SK-N-SH (cell line): ENCODE results near the gene CHCHD3. TPM values are rescaled to one million over a fixed set of nuclear protein-coding genes. Genes with fewer than 3 reads are reported as not detected.
A peak's percentile ranks its signal among the peaks of the same experiment; 100 is the strongest.

Experiments used
- CTCF ChIA-PET: fragments of 300-600, 350-600 bp; formaldehyde crosslinking; extraction: SDS; loops from one replicate; lab custom pipeline; 2021; lab: Yijun Ruan, JAX
- POLR2A ChIA-PET: fragments of 350-600 bp; sonication (Branson Sonifier 250); formaldehyde crosslinking; extraction: SDS; loops from one replicate; lab custom pipeline; 2020; ENCODE audit warnings: antibody characterized with exemption, inconsistent platforms; lab: Yijun Ruan, JAX
- DNase-seq: peaks from one replicate; pipeline ENCODE4 v3.0.0; 2012
- H2AFZ ChIP-seq: fragments of 200-600 bp; sonication (generic); 2 replicates; pipeline ENCODE4 v1.8.1; 2016; ENCODE audit warnings: antibody characterized with exemption, mild to moderate bottlenecking, low read depth
- H3F3A ChIP-seq: fragments of 200-600 bp; sonication (generic); replicated peaks from 2 replicates; pipeline ENCODE3; 2016; ENCODE audit warnings: antibody characterized with exemption, mild to moderate bottlenecking; ENCODE audit not compliant: insufficient read depth
- H3K27ac ChIP-seq, 2 experiments: fragments of 200-500 bp in 1 of 2; fragments of 200-600 bp in 1 of 2; sonication (Bioruptor generic) in 1 of 2; sonication (generic), shearing (Covaris generic) in 1 of 2; 2 replicates each; pipeline versions ENCODE4 v1.5.1 to v1.6.1; 2014 to 2016; ENCODE audit warnings: low read depth in 2 of 2, inconsistent platforms in 1 of 2, low read length in 1 of 2, mild to moderate bottlenecking in 1 of 2, mixed read lengths in 1 of 2
- H3K27me3 ChIP-seq: fragments of 200-600 bp; sonication (generic), shearing (Covaris generic); 2 replicates; pipeline ENCODE4 v1.6.1; 2016; ENCODE audit warnings: mixed run types; ENCODE audit not compliant: insufficient read depth
- H3K36me3 ChIP-seq, 2 experiments: fragments of 200-500 bp in 1 of 2; fragments of 200-600 bp in 1 of 2; sonication (Bioruptor generic) in 1 of 2; sonication (generic) in 1 of 2; replicated peaks in 1 of 2; 2 replicates each; pipeline versions ENCODE3 to v1.5.1; 2014 to 2016; ENCODE audit warnings: low read length in 1 of 2, mild to moderate bottlenecking in 1 of 2; ENCODE audit not compliant: insufficient read depth in 2 of 2, control insufficient read depth in 1 of 2
- H3K4me1 ChIP-seq, 2 experiments: fragments of 200-500 bp in 1 of 2; fragments of 200-600 bp in 1 of 2; sonication (Bioruptor generic) in 1 of 2; sonication (generic), shearing (Covaris generic) in 1 of 2; 2 replicates each; pipeline versions ENCODE4 v1.5.1 to v1.6.1; 2014 to 2016; ENCODE audit warnings: low read depth in 1 of 2, low read length in 1 of 2, mixed run types in 1 of 2; ENCODE audit not compliant: insufficient read depth in 2 of 2, control insufficient read depth in 1 of 2
- H3K4me2 ChIP-seq: fragments of 200-600 bp; sonication (generic), shearing (Covaris generic); 2 replicates; pipeline ENCODE4 v1.6.1; 2017; ENCODE audit warnings: mixed run types
- H3K4me3 ChIP-seq, 2 experiments: fragments of 200-500 bp in 1 of 2; fragments of 200-600 bp in 1 of 2; sonication (Bioruptor generic) in 1 of 2; sonication (generic), shearing (Covaris generic) in 1 of 2; 2 replicates each; pipeline versions ENCODE4 v1.5.1 to v1.8.1; 2014 to 2016; ENCODE audit warnings: low read depth in 2 of 2, inconsistent platforms in 1 of 2, low read length in 1 of 2, mild to moderate bottlenecking in 1 of 2, mixed read lengths in 1 of 2, moderate library complexity in 1 of 2
- H3K79me2 ChIP-seq: fragments of 200-600 bp; sonication (generic); 2 replicates; pipeline ENCODE4 v1.8.1; 2017; ENCODE audit warnings: mild to moderate bottlenecking; ENCODE audit not compliant: insufficient read depth
- H3K9ac ChIP-seq: fragments of 200-600 bp; sonication (generic); 2 replicates; pipeline ENCODE4 v1.6.1; 2017; ENCODE audit warnings: mixed run types
- H3K9me2 ChIP-seq: fragments of 200-600 bp; sonication (generic); 2 replicates; pipeline ENCODE4 v1.6.1; 2017; ENCODE audit warnings: mixed run types
- H3K9me3 ChIP-seq: fragments of 200-600 bp; sonication (generic); 2 replicates; pipeline ENCODE4 v1.6.1; 2017; ENCODE audit warnings: mixed run types, mild to moderate bottlenecking, moderate library complexity
- H4K20me1 ChIP-seq: fragments of 200-600 bp; sonication (generic); 2 replicates; pipeline ENCODE4 v1.6.1; 2017; ENCODE audit warnings: mild to moderate bottlenecking, mixed run types; ENCODE audit not compliant: insufficient read depth
- CHD2 ChIP-seq: fragments of 150-350 bp; IDR thresholded peaks from 2 replicates; pipeline ENCODE4 v1.6.1; 2018; ENCODE audit warnings: low read length; ENCODE audit not compliant: partially characterized antibody
- ELF1 ChIP-seq: IDR thresholded peaks from 2 replicates; pipeline ENCODE4 v1.4.0; 2012
- EZH2phosphoT487 ChIP-seq: fragments of 200-600 bp; sonication (generic); IDR thresholded peaks from 2 replicates; pipeline ENCODE4 v1.6.1; 2017; ENCODE audit warnings: low read depth, mixed run types, mild to moderate bottlenecking, antibody characterized with exemption, moderate library complexity, borderline replicate concordance
- FOSL2 ChIP-seq: IDR thresholded peaks from 2 replicates; pipeline ENCODE4 v1.4.0; 2012; ENCODE audit warnings: low read depth, mild to moderate bottlenecking, moderate library complexity, borderline replicate concordance
- NFIC ChIP-seq: IDR thresholded peaks from 2 replicates; pipeline ENCODE4 v1.4.0; 2012; ENCODE audit warnings: borderline replicate concordance
- RFX5 ChIP-seq: IDR thresholded peaks from 2 replicates; pipeline ENCODE4 v1.6.1; 2012; ENCODE audit warnings: mild to moderate bottlenecking, improper control_type of control experiment, low read length
- RXRA ChIP-seq: IDR thresholded peaks from 2 replicates; pipeline ENCODE4 v1.4.0; 2012; ENCODE audit warnings: low read depth, mild to moderate bottlenecking, borderline replicate concordance
- SIN3A ChIP-seq: IDR thresholded peaks from 2 replicates; pipeline ENCODE4 v1.6.1; 2012; ENCODE audit warnings: low read depth, mild to moderate bottlenecking, low read length, moderate library complexity, borderline replicate concordance
- TAF1 ChIP-seq: IDR thresholded peaks from 2 replicates; pipeline ENCODE4 v1.6.1; 2012; ENCODE audit warnings: low read depth, mild to moderate bottlenecking, low read length, moderate library complexity, borderline replicate concordance
- TEAD4 ChIP-seq: IDR thresholded peaks from 2 replicates; pipeline ENCODE4 v1.4.0; 2012; ENCODE audit warnings: mild to moderate bottlenecking, borderline replicate concordance; ENCODE audit not compliant: insufficient read depth
- YY1 ChIP-seq: IDR thresholded peaks from 2 replicates; pipeline ENCODE4 v1.4.0; 2012; ENCODE audit warnings: low read depth, mild to moderate bottlenecking
- whole genome bisulfite sequencing: methylation state at CpG from one replicate; pipeline ENCODE4 v1.1.6; 2017; ENCODE audit warnings: low lambda C conversion rate; 5-methylcytosine and 5-hydroxymethylcytosine counted together
- polyA plus RNA-seq, 3 experiments: library from polyadenylated mRNA; depleted of rRNA; stranded (reverse); fragments of >200 nt; gene quantifications; 2 replicates each; pipeline ENCODE4 v1.2.3, GENCODE V29; 2012
- TF ChIP-seq, protein P1 (sequence below): IDR thresholded peaks from 2 replicates; pipeline ENCODE4 v1.4.0; 2012; ENCODE audit warnings: low read depth, borderline replicate concordance
- TF ChIP-seq, protein P2 (sequence below): IDR thresholded peaks from 2 replicates; pipeline ENCODE4 v1.6.1; 2012; ENCODE audit warnings: mild to moderate bottlenecking, low read depth, low read length, moderate library complexity
- TF ChIP-seq, protein P3 (sequence below): fragments of 150-350 bp; IDR thresholded peaks from 2 replicates; pipeline ENCODE4 v1.6.1; 2016; ENCODE audit warnings: mild to moderate bottlenecking, low read depth, low read length

Gene CHCHD3
- polyA plus RNA-seq, 1 of the 3 experiments (the other 2 are of a cell fraction): 97.1 TPM

DNA sequence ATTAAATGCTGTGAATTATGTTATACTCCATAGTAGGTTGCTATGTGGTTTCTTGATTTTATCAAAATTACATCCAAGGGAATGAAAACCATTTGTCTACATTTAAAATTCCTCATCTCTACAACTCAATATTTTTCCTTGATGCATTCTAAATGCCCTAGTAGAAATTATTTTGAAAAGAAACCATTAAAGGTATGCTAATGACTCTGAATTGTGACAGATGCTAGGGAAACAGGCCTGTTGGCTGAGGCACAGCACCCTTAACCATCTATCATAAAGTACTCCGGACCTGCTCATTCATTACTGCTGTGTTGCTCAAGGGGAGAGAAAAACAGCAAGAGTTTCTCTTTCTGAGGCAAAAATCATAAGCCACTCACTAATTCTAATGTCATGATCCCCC, 131.2 kb downstream of the CHCHD3 start:
- Histone ChIP-seq H3K9ac (no peak overlapping the region), H3K36me3 (peaks cover 15 to 22% of the 10 kb centered on the region in 2 experiments), H3K79me2 (no peaks in the 10 kb centered on the region), H3K9me3 (no peaks in the 10 kb centered on the region), H3K9me2 (no peaks in the 10 kb centered on the region), H3K4me3 (no peak overlapping the region), H3F3A (no peaks in the 10 kb centered on the region), H3K27ac (no peak overlapping the region), H3K4me2 (no peak overlapping the region), H3K27me3 (no peaks in the 10 kb centered on the region), H4K20me1 (no peaks in the 10 kb centered on the region), H2AFZ (no peak overlapping the region), H3K4me1 (peaks cover 0 to 17% of the 10 kb centered on the region in 2 experiments; a peak in 2 of 4 replicates)
- ChIA-PET POLR2A (no interaction called here), CTCF (no interaction called here)
- no peak for DNase-seq
- WGBS: 70% methylated on average over 1 of the region's 1 CpG
- TF ChIP-seq, protein P1, sequence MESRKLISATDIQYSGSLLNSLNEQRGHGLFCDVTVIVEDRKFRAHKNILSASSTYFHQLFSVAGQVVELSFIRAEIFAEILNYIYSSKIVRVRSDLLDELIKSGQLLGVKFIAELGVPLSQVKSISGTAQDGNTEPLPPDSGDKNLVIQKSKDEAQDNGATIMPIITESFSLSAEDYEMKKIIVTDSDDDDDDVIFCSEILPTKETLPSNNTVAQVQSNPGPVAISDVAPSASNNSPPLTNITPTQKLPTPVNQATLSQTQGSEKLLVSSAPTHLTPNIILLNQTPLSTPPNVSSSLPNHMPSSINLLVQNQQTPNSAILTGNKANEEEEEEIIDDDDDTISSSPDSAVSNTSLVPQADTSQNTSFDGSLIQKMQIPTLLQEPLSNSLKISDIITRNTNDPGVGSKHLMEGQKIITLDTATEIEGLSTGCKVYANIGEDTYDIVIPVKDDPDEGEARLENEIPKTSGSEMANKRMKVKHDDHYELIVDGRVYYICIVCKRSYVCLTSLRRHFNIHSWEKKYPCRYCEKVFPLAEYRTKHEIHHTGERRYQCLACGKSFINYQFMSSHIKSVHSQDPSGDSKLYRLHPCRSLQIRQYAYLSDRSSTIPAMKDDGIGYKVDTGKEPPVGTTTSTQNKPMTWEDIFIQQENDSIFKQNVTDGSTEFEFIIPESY: no peak
- TF ChIP-seq SIN3A: no peak

DNA sequence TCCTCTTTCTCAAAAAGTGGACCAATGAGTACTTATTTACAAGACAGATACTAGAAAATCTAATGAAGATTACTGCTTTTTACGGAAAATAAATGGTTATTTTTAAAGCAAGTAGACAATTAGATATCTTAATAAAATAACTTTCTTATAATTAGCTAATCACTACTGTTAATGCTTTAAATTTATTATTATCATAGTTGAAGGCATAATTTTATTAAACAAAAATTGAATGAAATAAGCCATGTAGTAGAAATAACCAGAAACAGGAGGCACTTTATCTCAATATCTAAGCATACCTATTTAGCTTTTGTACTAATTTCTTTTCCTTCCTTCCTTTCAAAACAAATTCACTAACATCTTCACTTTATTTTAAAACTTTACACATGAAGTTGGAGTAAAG, 134.9 kb downstream of the CHCHD3 start:
- TF ChIP-seq RFX5 (no peak), TAF1 (no peak), NFIC (no peak), EZH2phosphoT487 (no peak), FOSL2 (no peak), RXRA (no peak), TEAD4 (no peak), CHD2 (no peak), ELF1 (no peak), YY1 (no peak)
- TF ChIP-seq, protein P2, sequence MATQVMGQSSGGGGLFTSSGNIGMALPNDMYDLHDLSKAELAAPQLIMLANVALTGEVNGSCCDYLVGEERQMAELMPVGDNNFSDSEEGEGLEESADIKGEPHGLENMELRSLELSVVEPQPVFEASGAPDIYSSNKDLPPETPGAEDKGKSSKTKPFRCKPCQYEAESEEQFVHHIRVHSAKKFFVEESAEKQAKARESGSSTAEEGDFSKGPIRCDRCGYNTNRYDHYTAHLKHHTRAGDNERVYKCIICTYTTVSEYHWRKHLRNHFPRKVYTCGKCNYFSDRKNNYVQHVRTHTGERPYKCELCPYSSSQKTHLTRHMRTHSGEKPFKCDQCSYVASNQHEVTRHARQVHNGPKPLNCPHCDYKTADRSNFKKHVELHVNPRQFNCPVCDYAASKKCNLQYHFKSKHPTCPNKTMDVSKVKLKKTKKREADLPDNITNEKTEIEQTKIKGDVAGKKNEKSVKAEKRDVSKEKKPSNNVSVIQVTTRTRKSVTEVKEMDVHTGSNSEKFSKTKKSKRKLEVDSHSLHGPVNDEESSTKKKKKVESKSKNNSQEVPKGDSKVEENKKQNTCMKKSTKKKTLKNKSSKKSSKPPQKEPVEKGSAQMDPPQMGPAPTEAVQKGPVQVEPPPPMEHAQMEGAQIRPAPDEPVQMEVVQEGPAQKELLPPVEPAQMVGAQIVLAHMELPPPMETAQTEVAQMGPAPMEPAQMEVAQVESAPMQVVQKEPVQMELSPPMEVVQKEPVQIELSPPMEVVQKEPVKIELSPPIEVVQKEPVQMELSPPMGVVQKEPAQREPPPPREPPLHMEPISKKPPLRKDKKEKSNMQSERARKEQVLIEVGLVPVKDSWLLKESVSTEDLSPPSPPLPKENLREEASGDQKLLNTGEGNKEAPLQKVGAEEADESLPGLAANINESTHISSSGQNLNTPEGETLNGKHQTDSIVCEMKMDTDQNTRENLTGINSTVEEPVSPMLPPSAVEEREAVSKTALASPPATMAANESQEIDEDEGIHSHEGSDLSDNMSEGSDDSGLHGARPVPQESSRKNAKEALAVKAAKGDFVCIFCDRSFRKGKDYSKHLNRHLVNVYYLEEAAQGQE: no peak
- TF ChIP-seq, protein P3, sequence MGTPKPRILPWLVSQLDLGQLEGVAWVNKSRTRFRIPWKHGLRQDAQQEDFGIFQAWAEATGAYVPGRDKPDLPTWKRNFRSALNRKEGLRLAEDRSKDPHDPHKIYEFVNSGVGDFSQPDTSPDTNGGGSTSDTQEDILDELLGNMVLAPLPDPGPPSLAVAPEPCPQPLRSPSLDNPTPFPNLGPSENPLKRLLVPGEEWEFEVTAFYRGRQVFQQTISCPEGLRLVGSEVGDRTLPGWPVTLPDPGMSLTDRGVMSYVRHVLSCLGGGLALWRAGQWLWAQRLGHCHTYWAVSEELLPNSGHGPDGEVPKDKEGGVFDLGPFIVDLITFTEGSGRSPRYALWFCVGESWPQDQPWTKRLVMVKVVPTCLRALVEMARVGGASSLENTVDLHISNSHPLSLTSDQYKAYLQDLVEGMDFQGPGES: no peak
- H3K9ac ChIP-seq: no peak overlapping the region
- no peaks in the 10 kb centered on the region for H4K20me1 ChIP-seq
- H3K27me3 ChIP-seq: no peaks in the 10 kb centered on the region
- H3K36me3 ChIP-seq: peaks cover 24 to 40% of the 10 kb centered on the region in 2 experiments
- peaks cover 0 to 17% of the 10 kb centered on the region in 2 experiments; a peak in 2 of 4 replicates for H3K4me1 ChIP-seq
- no peaks in the 10 kb centered on the region for H3K79me2 ChIP-seq
- 0 out of 2 replicates have a peak, but pooled peaks cover 4% of the 10 kb centered on the region for H3K9me2 ChIP-seq
- H3K4me2 ChIP-seq: no peak overlapping the region
- H3F3A ChIP-seq: no peaks in the 10 kb centered on the region
- H3K9me3 ChIP-seq: no peaks in the 10 kb centered on the region
- DNase-seq: no peak
- no peak overlapping the region for H3K4me3 ChIP-seq
- WGBS: 76% methylated on average over 1 of the region's 1 CpG
- ChIA-PET CTCF (interaction anchor here (1.0 kb wide), 2 partner anchors 47 to 398 kb away, joined by 3 read pairs; no protein-coding TSS in a partner anchor), POLR2A (no interaction called here)
- no peak overlapping the region for H2AFZ ChIP-seq
- H3K27ac ChIP-seq: peak overlapping the region in 1 of 2 experiments; percentile 72; a peak in 2 of 4 replicates
